Measurements from ENCODE around the gene ZPR1. TPM values are rescaled to one million over a fixed set of nuclear protein-coding genes. Genes with fewer than 3 reads are reported as not detected.
"Not testable (repeated sequence)": the region's sequence is repeated elsewhere in the genome, so short reads cannot be mapped to it uniquely, and the experiment has no call there.

The ZPR1 gene
- total and polyA plus RNA-seq, 11 donors: 6.2 to 59.4 (median 27.1) TPM

DNA sequence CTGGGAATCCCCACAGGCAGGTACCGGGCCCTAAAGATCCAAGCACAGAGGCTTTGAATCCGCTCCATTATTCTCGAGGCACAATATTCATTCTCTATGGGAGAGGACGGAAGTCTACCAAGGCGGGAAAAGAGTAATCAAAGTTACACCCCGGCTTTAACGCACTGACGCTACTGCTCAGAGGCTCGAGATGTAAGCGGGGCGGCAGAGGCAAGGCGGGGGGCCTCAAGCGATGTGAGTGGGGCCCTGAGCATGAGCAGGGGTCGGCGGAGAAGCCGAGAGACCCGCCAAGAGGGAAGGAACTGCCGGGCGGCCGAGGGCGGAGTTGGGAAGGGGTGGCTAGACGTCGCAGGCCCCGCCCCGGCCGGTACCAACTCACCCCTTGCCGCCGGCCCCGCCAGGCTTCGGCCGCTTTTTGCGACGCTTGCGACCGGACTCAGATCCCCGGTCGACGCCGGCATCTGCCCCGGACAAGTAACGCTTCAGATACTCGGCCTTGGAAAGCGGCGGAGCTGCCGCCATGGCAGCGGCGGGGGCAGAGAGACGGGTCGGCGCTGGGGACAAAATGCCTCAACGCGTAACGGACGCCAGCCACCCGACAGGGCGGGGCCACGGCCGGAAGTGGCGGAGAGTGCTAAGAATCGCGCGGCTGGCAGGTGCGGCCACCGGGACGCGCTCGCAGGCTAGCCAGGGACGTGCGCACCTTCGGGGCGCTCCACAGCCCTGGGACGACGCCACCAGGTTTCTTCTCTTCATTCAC lies 15.2 kb downstream of the ZPR1 start, which contains the start of gene BUD13:
TSS of gene BUD13 (minus strand) at position 545 of the 760 bp plus-strand sequence. CDS start at position 522, 23 bp downstream.
- H3K27me3 ChIP-seq: no peaks in the 10 kb centered on the region
- peak within 1 kb of the TSS; percentile 77 to 97 (median 90) for H3K27ac ChIP-seq
- DNase-seq: peak; percentile 92 to 96 (median 93)
- H3K36me3 ChIP-seq: peaks cover 0 to 42% (median 27%) of the 10 kb centered on the region in 9 donors
- TF ChIP-seq, protein P1, sequence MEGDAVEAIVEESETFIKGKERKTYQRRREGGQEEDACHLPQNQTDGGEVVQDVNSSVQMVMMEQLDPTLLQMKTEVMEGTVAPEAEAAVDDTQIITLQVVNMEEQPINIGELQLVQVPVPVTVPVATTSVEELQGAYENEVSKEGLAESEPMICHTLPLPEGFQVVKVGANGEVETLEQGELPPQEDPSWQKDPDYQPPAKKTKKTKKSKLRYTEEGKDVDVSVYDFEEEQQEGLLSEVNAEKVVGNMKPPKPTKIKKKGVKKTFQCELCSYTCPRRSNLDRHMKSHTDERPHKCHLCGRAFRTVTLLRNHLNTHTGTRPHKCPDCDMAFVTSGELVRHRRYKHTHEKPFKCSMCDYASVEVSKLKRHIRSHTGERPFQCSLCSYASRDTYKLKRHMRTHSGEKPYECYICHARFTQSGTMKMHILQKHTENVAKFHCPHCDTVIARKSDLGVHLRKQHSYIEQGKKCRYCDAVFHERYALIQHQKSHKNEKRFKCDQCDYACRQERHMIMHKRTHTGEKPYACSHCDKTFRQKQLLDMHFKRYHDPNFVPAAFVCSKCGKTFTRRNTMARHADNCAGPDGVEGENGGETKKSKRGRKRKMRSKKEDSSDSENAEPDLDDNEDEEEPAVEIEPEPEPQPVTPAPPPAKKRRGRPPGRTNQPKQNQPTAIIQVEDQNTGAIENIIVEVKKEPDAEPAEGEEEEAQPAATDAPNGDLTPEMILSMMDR (IDR thresholded peaks at IDR 0.05): peak in 1 of 12 donors; percentile 14
- peak in 1 of 2 donors; percentile 63 for TF ChIP-seq POLR2A (IDR thresholded peaks at IDR 0.05)
- no peaks in the 10 kb centered on the region for H3K9me3 ChIP-seq
- H3K4me1 ChIP-seq: peaks cover 8 to 40% (median 21%) of the 10 kb centered on the region in 12 donors
- H3K4me3 ChIP-seq: peak within 1 kb of the TSS; percentile 64 to 99 (median 83)
- ATAC-seq: peak; percentile 89 to 95 (median 94)
- 0 to 1% (median 0%) methylated on average over 25 to 73 of the region's 73 CpGs for WGBS, 4 donors
- intact Hi-C loops (cut with DNase I): no loop called here

DNA sequence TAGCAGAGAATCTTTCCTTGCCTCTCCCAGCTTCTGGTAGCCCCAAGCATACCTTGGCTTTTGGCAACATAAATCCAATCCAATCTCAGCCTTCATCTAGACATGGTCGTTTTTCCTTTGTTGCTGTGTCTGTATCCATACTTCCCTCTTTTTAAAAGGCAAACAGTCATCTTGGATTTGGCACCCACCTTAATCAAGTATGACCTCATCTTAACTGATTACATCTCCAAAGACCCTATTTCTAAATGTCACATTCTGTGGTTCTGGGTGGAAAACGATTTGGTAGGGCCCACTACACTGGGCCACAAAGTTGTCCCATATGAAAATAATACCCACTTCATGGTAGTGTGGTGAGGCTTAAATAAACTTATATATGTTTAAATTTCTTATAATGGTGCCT lies 15.9 kb downstream of the ZPR1 start:
- Histone ChIP-seq H3K9me3 (no peaks in the 10 kb centered on the region), H3K36me3 (peaks cover 0 to 41% (median 23%) of the 10 kb centered on the region in 9 donors), H3K4me3 (peak overlapping the region; percentile 64 to 99 (median 83)), H3K27me3 (no peaks in the 10 kb centered on the region), H3K27ac (peak overlapping the region in 10 of 12 donors; percentile 84 to 97 (median 92)), H3K4me1 (peaks cover 8 to 40% (median 21%) of the 10 kb centered on the region in 12 donors)
- WGBS, 4 donors: 9 to 11% (median 10%) methylated on average over 2 of the region's 2 CpGs
- intact Hi-C loops (cut with DNase I): no loop called here
- DNase-seq: no peak
- TF ChIP-seq, protein P1 (IDR thresholded peaks at IDR 0.05): no peak
- no peak for TF ChIP-seq POLR2A (IDR thresholded peaks at IDR 0.05)
- ATAC-seq: no peak

DNA sequence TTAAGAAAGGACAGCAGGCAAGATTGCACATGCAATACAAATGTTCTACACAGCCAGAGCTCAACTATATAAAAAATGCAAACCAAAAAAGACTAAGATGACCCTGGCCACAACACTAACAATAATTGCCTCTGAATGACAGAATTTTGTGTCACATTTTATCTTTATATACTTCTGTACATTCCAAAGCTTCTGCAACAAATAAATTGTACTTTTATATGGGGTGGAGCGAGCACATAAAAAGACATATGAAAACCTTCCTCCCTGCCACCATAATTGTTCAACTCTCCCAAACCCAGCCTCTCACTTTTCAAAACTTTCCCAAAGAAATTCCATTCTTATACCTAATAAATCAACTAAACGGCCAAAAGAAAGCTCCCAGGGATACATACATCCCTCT lies 25.7 kb downstream of the ZPR1 start:
- DNase-seq (no peak), ATAC-seq (no peak)
- no peak overlapping the region for H3K27ac ChIP-seq
- no peak overlapping the region for H3K4me3 ChIP-seq
- H3K4me1 ChIP-seq: no peaks in the 10 kb centered on the region
- intact Hi-C loops (cut with DNase I): no loop called here
- TF ChIP-seq POLR2A (IDR thresholded peaks at IDR 0.05): no peak
- H3K9me3 ChIP-seq: no peaks in the 10 kb centered on the region
- H3K36me3 ChIP-seq: peaks cover 9 to 97% (median 85%) of the 10 kb centered on the region in 9 donors
- 86 to 96% (median 95%) methylated on average over 2 of the region's 2 CpGs for WGBS, 4 donors
- H3K27me3 ChIP-seq: no peaks in the 10 kb centered on the region

DNA sequence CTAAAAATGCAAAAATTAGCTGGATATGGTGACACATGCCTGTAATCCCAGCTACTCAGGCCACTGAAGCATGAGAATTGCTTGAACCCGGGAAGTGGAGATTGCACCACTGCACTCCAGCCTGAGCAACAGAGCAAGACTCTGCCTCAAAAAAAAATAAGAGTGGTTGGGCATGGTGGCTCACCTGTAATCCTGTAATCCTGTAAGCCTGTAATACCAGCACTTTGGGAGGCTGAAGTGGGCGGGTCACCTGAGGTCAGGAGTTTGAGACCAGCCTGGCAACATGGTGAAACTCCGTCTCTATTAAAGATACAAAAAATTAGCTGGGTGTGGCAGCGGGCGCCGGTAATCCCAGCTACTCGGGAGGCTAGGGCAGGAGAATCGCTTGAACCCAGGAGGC lies 31.8 kb downstream of the ZPR1 start:
- 80 to 90% (median 86%) methylated on average over 8 of the region's 8 CpGs for WGBS, 4 donors
- H3K27ac ChIP-seq; H3K27me3 ChIP-seq; DNase-seq; H3K4me1 ChIP-seq; intact Hi-C loops (cut with DNase I); H3K9me3 ChIP-seq; ATAC-seq; H3K4me3 ChIP-seq: not testable (repeated sequence)
- H3K36me3 ChIP-seq: peaks cover 9 to 100% (median 97%) of the 10 kb centered on the region in 9 donors

DNA sequence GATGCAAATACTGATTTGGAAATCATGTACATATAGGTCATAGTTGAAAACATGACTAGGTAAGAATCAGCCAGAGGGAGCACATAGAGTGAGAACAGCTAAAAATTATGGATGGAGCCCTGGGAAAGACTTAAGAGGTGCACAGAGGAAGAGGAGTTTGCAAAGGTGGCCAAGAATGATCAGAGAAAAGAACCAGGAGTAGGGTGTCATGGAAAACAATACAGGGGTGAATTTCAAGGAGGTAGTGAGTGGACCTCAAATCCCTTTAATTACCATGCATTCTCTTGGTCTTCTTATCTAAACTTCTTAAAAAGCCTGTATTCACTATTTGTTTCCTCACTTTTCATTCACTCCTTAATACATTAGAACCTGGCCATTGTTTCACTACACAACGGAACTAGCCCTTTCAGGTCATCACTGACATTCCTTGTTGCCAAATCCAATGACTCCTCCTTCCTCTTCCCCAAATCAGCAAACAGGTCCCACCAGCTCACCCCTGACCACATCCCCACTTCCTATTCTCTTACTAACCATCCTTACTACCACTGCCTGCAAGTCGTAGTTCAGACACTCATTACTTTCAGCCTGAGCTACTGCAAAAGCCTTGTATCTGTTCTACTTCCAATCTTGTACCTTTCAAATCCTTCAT lies 37.6 kb downstream of the ZPR1 start:
- intact Hi-C loops (cut with DNase I): no loop called here
- Histone ChIP-seq H3K9me3 (no peaks in the 10 kb centered on the region), H3K27me3 (no peaks in the 10 kb centered on the region), H3K4me3 (no peak overlapping the region), H3K4me1 (no peaks in the 10 kb centered on the region), H3K27ac (no peak overlapping the region), H3K36me3 (peaks cover 0 to 100% (median 94%) of the 10 kb centered on the region in 9 donors)
- WGBS, 4 donors: 86 to 90% (median 88%) methylated on average over 2 of the region's 2 CpGs
- TF ChIP-seq POLR2A (IDR thresholded peaks at IDR 0.05): no peak
- TF ChIP-seq, protein P1 (IDR thresholded peaks at IDR 0.05): no peak
- DNase-seq: no peak
- ATAC-seq: no peak
